Measurements from ENCODE around the gene HPSE2. TPM values are rescaled to one million over a fixed set of nuclear protein-coding genes. Genes with fewer than 3 reads are reported as not detected.

HPSE2 gene
- total RNA-seq, 1 donor from 2014 or later: 10.6 TPM

- no peaks in the 10 kb centered on the region for H3K9me3 ChIP-seq
- H3K36me3 ChIP-seq: no peaks in the 10 kb centered on the region
- no peak for DNase-seq (ENCODE audit: extremely low spot score in 2 of 2)
- intact Hi-C loops (cut with DNase I): no loop called here
- H3K27ac ChIP-seq: no peak overlapping the region
- no peak for TF ChIP-seq POLR2A (IDR thresholded peaks at IDR 0.05)
- no peak for TF ChIP-seq POLR2AphosphoS5 (IDR thresholded peaks at IDR 0.05; ENCODE audit: insufficient read depth in 1 of 2, low read depth in 1 of 2)
- TF ChIP-seq CTCF (IDR thresholded peaks at IDR 0.05): no peak
- H3K27me3 ChIP-seq: no peaks in the 10 kb centered on the region
- H3K4me3 ChIP-seq: no peak overlapping the region
- H3K4me1 ChIP-seq: no peaks in the 10 kb centered on the region
Observed at GRCh38 chr10:98855403-98856189, 380.1 kb downstream of the HPSE2 start.

GRCh38 chr10:98852686-98853085, 383.0 kb downstream of the HPSE2 start:
- Histone ChIP-seq H3K4me1 (peaks cover 6% of the 10 kb centered on the region), H3K4me3 (no peak overlapping the region), H3K36me3 (no peaks in the 10 kb centered on the region), H3K27ac (no peak overlapping the region), H3K9me3 (no peaks in the 10 kb centered on the region), H3K27me3 (no peaks in the 10 kb centered on the region)
- intact Hi-C loops (cut with DNase I): no loop called here
- TF ChIP-seq CTCF (IDR thresholded peaks at IDR 0.05) (no peak), POLR2AphosphoS5 (IDR thresholded peaks at IDR 0.05; ENCODE audit: insufficient read depth in 1 of 2, low read depth in 1 of 2) (no peak), POLR2A (IDR thresholded peaks at IDR 0.05) (no peak)
- DNase-seq (ENCODE audit: extremely low spot score in 2 of 2): no peak

GRCh38 chr10:98848361-98848760, 387.3 kb downstream of the HPSE2 start:
- H3K36me3 ChIP-seq: no peaks in the 10 kb centered on the region
- no peak for DNase-seq (ENCODE audit: extremely low spot score in 2 of 2)
- H3K27ac ChIP-seq: no peak overlapping the region
- no peak for TF ChIP-seq POLR2A (IDR thresholded peaks at IDR 0.05)
- no peak for TF ChIP-seq POLR2AphosphoS5 (IDR thresholded peaks at IDR 0.05; ENCODE audit: insufficient read depth in 1 of 2, low read depth in 1 of 2)
- no peak for TF ChIP-seq CTCF (IDR thresholded peaks at IDR 0.05)
- intact Hi-C loops (cut with DNase I): loop anchor here (5.0 kb wide), 1 partner anchor 676 kb away; no protein-coding TSS in a partner anchor
- H3K4me3 ChIP-seq: no peak overlapping the region
- H3K27me3 ChIP-seq: no peaks in the 10 kb centered on the region
- H3K9me3 ChIP-seq: no peaks in the 10 kb centered on the region
- H3K4me1 ChIP-seq: peaks cover 6% of the 10 kb centered on the region

GRCh38 chr10:98846787-98847186, 388.9 kb downstream of the HPSE2 start:
- Histone ChIP-seq H3K27me3 (no peaks in the 10 kb centered on the region), H3K4me3 (no peak overlapping the region), H3K27ac (no peak overlapping the region), H3K36me3 (no peaks in the 10 kb centered on the region), H3K9me3 (no peaks in the 10 kb centered on the region), H3K4me1 (peaks cover 6% of the 10 kb centered on the region)
- intact Hi-C loops (cut with DNase I): loop anchor here (5.0 kb wide), 1 partner anchor 674 kb away; no protein-coding TSS in a partner anchor
- DNase-seq (ENCODE audit: extremely low spot score in 2 of 2): no peak
- no peak for TF ChIP-seq POLR2AphosphoS5 (IDR thresholded peaks at IDR 0.05; ENCODE audit: insufficient read depth in 1 of 2, low read depth in 1 of 2)
- TF ChIP-seq POLR2A (IDR thresholded peaks at IDR 0.05): no peak
- TF ChIP-seq CTCF (IDR thresholded peaks at IDR 0.05): no peak

- no peaks in the 10 kb centered on the region for H3K27me3 ChIP-seq
- H3K36me3 ChIP-seq: no peaks in the 10 kb centered on the region
- TF ChIP-seq POLR2AphosphoS5 (IDR thresholded peaks at IDR 0.05; ENCODE audit: insufficient read depth in 1 of 2, low read depth in 1 of 2) (no peak), POLR2A (IDR thresholded peaks at IDR 0.05) (no peak), CTCF (IDR thresholded peaks at IDR 0.05) (no peak)
- intact Hi-C loops (cut with DNase I): no loop called here
- no peaks in the 10 kb centered on the region for H3K4me1 ChIP-seq
- no peak for DNase-seq (ENCODE audit: extremely low spot score in 2 of 2)
- no peak overlapping the region for H3K4me3 ChIP-seq
- no peaks in the 10 kb centered on the region for H3K9me3 ChIP-seq
- H3K27ac ChIP-seq: no peak overlapping the region
Observed at GRCh38 chr10:98833542-98833941, 402.1 kb downstream of the HPSE2 start.

All from vagina (tissue), 2 donors.